ENCODE results near the gene MOB3A.

- TF ChIP-seq SIX5 (IDR thresholded peaks at IDR 0.05; ENCODE audit: low read depth, low read length, severe bottlenecking) (no peak), MAX (IDR thresholded peaks at IDR 0.05; ENCODE audit: low read depth, low read length) (no peak), MYC (IDR thresholded peaks at IDR 0.05; ENCODE audit: insufficient read depth, insufficient read length, insufficient replicate concordance, low read length, severe bottlenecking) (no peak), ZBTB33 (IDR thresholded peaks at IDR 0.05) (no peak), EZH2 (IDR thresholded peaks at IDR 0.05; ENCODE audit: borderline replicate concordance, control insufficient read depth, low read depth, low read length) (no peak), ESRRA (IDR thresholded peaks at IDR 0.05; ENCODE audit: low read length) (no peak), SP1 (IDR thresholded peaks at IDR 0.05; ENCODE audit: low read depth, low read length) (no peak), CHD2 (IDR thresholded peaks at IDR 0.05; ENCODE audit: borderline replicate concordance, low read depth, low read length) (no peak), JUND (IDR thresholded peaks at IDR 0.05; ENCODE audit: low read depth, low read length) (no peak), POLR2A (IDR thresholded peaks at IDR 0.05; ENCODE audit: low read depth, low read length) (no peak), CREM (IDR thresholded peaks at IDR 0.05; ENCODE audit: low read depth) (no peak)
- TF ChIP-seq, protein P1, sequence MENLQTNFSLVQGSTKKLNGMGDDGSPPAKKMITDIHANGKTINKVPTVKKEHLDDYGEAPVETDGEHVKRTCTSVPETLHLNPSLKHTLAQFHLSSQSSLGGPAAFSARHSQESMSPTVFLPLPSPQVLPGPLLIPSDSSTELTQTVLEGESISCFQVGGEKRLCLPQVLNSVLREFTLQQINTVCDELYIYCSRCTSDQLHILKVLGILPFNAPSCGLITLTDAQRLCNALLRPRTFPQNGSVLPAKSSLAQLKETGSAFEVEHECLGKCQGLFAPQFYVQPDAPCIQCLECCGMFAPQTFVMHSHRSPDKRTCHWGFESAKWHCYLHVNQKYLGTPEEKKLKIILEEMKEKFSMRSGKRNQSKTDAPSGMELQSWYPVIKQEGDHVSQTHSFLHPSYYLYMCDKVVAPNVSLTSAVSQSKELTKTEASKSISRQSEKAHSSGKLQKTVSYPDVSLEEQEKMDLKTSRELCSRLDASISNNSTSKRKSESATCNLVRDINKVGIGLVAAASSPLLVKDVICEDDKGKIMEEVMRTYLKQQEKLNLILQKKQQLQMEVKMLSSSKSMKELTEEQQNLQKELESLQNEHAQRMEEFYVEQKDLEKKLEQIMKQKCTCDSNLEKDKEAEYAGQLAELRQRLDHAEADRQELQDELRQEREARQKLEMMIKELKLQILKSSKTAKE (IDR thresholded peaks at IDR 0.05; ENCODE audit: low read depth, poor library complexity, severe bottlenecking) = no peak
These were observed 36.8 kb upstream of the MOB3A start for GRCh38 chr19:2132731-2133490.

Data from GM12878 (cell line).